Kidney epithelial cell (primary cell): ENCODE data around the gene S100A4. TPM values are rescaled to one million over a fixed set of nuclear protein-coding genes. Genes with fewer than 3 reads are reported as not detected.
A peak's percentile ranks its signal among the peaks of the same experiment; 100 is the strongest.
"Not testable (repeated sequence)": the region's sequence is repeated elsewhere in the genome, so short reads cannot be mapped to it uniquely, and the experiment has no call there.

Source experiments
- DNase-seq: peaks from one replicate; pipeline ENCODE4 v3.0.0-alpha.2; 2010; ENCODE audit warnings: low read depth
- H3K27me3 ChIP-seq: 2 replicates; pipeline ENCODE4 v1.6.0; 2011; ENCODE audit warnings: low read length; ENCODE audit not compliant: control insufficient read depth, insufficient read depth
- H3K36me3 ChIP-seq: 2 replicates; pipeline ENCODE4 v1.5.1; 2011; ENCODE audit warnings: low read length; ENCODE audit not compliant: control insufficient read depth, insufficient read depth
- H3K4me3 ChIP-seq: 2 replicates; pipeline ENCODE4 v1.5.1; 2011; ENCODE audit warnings: low read depth, mild to moderate bottlenecking, control low read depth, low read length
- total RNA-seq: library from RNA; depleted of rRNA; stranded (reverse); fragments of >200 nt; gene quantifications from 2 replicates; pipeline ENCODE4 v1.2.3, GENCODE V29; 2015
- TF ChIP-seq, protein P1 (sequence below): IDR thresholded peaks from 2 replicates; pipeline ENCODE4 v1.5.1; 2011; ENCODE audit warnings: mild to moderate bottlenecking, moderate library complexity, low read length, control low read depth, inconsistent platforms; ENCODE audit not compliant: insufficient read depth, poor library complexity, severe bottlenecking

Gene S100A4
- total RNA-seq, 1 donor from 2014 or later: 7.1 TPM

DNA sequence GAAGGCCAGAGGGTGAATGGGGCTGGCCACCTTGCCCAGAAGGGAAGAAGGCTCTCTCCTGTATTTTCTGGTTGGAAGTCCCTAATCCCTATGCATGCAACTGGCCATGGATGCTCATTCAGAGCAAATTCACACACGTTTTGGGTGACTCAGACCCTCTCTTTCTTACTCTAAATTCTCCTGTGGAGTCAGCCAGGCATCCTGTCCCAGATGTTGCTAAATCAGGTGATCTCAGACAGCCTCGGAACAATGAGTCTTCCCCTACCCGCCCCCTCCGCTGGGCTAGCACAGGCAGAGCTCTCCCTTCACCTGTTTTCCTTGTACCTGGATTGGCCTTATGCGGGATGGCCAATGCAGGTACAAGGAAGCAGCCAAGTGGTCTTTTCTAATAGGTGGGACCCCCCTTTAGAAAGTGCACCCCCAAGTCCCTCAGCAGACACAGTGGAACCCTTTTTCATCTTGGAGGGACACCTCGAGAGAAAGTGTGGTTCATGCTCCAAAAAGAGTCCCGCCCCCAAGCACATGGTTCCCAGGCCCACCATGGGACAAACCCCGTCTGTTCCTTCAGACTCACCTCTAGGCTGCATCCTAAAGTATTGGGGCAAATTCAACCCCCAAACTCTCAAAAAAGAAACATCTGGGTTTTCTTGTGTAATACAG is 18.5 kb downstream of the S100A4 start:
- no peaks in the 10 kb centered on the region for H3K27me3 ChIP-seq
- TF ChIP-seq, protein P1, sequence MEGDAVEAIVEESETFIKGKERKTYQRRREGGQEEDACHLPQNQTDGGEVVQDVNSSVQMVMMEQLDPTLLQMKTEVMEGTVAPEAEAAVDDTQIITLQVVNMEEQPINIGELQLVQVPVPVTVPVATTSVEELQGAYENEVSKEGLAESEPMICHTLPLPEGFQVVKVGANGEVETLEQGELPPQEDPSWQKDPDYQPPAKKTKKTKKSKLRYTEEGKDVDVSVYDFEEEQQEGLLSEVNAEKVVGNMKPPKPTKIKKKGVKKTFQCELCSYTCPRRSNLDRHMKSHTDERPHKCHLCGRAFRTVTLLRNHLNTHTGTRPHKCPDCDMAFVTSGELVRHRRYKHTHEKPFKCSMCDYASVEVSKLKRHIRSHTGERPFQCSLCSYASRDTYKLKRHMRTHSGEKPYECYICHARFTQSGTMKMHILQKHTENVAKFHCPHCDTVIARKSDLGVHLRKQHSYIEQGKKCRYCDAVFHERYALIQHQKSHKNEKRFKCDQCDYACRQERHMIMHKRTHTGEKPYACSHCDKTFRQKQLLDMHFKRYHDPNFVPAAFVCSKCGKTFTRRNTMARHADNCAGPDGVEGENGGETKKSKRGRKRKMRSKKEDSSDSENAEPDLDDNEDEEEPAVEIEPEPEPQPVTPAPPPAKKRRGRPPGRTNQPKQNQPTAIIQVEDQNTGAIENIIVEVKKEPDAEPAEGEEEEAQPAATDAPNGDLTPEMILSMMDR: no peak
- DNase-seq: peak; percentile 52
- H3K4me3 ChIP-seq: no peak overlapping the region
- no peaks in the 10 kb centered on the region for H3K36me3 ChIP-seq

DNA sequence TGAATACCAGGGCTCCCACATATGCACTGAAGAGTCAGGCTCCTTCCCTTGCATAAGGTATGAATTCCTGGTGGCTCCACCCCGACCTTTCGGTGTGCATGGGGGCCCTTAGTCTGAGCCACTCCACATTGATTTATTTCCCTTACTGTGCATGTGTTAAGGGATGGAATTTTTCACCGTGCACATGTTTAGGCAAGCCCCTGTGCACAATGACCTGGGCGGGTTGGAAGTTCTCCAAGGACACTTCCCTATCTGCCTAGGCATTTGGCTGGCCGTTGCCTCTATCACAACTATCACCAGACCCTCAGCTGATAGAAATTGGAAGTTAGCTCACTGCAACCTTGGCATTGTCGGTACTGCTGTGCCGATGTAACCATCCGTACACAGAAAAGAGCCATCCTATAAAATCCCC is 19.5 kb downstream of the S100A4 start:
- H3K36me3 ChIP-seq: no peaks in the 10 kb centered on the region
- no peaks in the 10 kb centered on the region for H3K27me3 ChIP-seq
- no peak for DNase-seq
- TF ChIP-seq, protein P1: no peak
- H3K4me3 ChIP-seq: no peak overlapping the region

DNA sequence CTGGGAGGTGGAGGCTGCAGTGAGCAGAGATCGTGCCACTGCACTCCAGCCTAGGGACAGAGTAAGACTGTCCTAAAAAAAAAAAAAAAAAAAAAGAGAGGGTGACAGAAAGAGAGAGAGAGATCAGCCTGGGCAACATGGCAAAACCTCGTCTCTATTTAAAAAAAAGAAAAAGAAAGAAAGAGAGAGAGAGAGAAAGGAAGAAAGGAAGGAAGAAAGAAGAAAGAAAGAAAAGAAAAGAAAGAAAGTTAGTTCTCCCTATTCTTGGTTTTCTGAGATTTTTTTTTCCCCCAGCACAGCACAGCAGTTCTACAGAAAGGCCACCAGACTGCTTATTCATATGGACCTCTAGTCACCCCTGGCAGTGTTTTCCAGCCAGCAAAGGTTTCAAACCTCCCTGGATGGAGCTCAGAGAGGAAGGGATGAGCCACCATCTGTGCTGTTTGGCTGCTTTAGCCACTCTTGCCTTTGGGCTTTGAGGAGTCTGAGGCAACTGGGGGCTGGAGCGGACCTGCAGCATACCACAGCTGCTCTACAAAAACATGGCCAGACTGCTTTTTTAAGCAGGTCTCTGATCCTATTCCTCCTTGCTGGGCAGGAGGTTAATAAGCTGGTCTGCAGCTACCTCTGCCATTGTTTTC is 20.4 kb downstream of the S100A4 start:
- Histone ChIP-seq H3K27me3 (no peaks in the 10 kb centered on the region), H3K36me3 (no peaks in the 10 kb centered on the region), H3K4me3 (no peak overlapping the region)
- no peak for DNase-seq
- TF ChIP-seq, protein P1: no peak

DNA sequence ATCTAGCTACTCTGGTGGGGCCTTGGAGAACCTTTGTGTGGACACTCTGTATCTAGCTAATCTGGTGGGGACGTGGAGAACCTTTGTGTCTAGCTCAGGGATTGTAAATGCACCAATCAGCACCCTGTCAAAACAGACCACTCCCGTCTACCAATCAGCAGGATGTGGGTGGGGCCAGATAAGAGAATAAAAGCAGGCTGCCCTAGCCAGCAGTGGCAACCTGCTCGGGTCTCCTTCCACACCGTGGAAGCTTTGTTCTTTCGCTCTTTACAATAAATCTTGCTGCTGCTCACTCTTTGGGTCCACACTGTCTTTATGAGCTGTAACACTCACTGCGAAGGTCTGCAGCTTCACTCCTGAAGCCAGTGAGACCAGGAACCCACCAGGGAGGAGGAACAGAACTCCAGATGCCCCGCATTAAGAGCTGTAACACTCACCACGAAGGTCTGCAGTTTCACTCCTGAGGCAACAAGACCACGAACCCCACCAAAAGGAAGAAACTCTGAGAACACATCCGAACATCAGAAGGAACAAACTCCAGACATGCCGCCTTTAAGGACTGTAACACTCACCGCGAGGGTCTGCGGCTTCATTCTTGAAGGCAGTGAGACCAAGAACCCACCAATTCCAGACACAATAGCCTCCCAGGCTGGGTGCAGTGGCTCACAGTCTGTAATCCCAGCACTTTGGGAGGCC is 23.1 kb downstream of the S100A4 start:
- not testable (repeated sequence) for H3K27me3 ChIP-seq, H3K36me3 ChIP-seq, H3K4me3 ChIP-seq, DNase-seq

DNA sequence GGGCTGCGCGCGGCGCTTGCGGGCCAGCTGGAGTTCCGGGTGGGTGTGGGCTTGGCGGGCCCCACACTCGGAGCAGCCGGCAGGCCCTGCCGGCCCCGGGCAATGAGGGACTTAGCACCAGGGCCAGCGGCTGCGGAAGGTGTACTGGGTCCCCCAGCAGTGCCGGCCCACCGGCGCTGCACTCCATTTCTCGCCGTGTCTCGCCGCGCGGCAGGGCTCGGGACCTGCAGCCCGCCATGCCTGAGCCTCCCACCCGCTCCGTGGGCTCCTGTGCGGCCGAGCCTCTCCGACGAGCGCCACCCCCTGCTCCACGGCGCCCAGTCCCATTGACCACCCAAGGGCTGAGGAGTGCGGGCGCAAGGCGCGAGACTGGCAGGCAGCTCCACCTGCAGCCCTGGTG is 23.8 kb downstream of the S100A4 start:
- not testable (repeated sequence) for H3K27me3 ChIP-seq, H3K4me3 ChIP-seq, DNase-seq, H3K36me3 ChIP-seq

DNA sequence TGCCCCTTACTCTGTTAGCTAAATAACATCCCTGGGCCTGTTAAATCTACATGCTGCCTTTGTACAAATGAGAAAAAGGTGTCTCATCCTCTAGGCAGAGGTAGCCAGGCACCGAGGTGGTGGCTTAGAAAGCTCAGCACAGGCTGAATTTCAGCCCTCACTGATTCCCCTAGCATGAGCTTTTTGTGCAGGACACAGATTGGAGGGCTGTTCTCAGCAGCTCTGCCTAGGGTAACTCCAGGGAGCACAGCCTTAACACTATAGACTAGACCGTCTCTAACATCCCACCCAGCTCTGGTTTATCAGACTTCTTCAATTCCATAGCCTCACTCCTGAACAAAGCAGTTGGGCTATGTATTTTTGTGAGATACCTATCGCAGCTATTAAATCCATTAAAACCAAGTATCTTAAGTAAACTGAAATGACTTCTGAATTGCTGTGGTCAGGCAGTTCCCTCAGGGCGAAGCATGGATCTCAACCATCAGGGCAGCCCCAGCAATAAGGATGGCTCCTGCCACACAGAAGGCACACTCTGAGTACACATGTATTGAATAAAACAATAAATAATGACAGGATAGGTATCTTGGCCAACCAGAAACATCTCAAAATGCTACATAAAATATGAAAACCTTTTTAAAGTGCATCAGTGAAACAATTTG is 24.7 kb downstream of the S100A4 start:
- Histone ChIP-seq H3K27me3 (no peaks in the 10 kb centered on the region), H3K36me3 (no peaks in the 10 kb centered on the region), H3K4me3 (no peak overlapping the region)
- DNase-seq: no peak
- TF ChIP-seq, protein P1: no peak

DNA sequence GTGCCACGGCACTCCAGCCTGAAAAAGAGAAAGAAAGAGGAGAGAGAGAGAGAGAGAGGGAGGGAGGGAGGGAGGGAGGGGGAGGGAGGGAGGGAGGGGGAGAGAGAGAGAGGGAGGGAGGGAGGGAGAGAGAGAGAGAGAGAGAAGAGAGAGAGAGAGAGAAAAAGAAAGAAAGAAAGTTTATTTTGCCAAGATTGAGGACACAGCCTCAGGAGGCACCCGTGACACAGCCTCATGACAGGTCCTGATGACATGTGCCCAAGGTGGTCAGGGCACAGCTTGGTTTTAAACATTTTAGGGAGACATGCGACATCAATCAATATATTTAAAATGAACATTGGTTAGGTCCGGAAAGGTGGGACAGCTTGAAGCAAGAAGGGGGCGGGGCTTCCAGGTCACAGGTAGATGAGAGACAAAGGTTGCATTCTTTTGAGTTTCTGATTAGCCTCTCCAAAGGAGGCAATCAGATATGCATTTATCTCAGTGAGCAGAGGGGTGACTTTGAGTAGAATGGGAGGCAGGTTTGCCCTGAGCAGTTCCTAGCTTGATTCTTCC is 25.4 kb downstream of the S100A4 start:
- H3K36me3 ChIP-seq, DNase-seq, H3K4me3 ChIP-seq, H3K27me3 ChIP-seq: not testable (repeated sequence)
